Liver (tissue), 9 donors: Measurements from ENCODE around the gene DYRK1A. TPM values are rescaled to one million over a fixed set of nuclear protein-coding genes. Genes with fewer than 3 reads are reported as not detected.

Source experiments
- DNase-seq: peaks from one replicate; pipeline ENCODE4 v3.0.0-alpha.2; 2017; ENCODE audit warnings: low spot score
- H3K27ac ChIP-seq, 2 donors: one replicate each; pipeline ENCODE4 v1.7.0; 2013; ENCODE audit warnings: inconsistent platforms in 2 of 2, low read length in 2 of 2, control low read depth in 1 of 2, low read depth in 1 of 2, mild to moderate bottlenecking in 1 of 2
- H3K27me3 ChIP-seq, 4 donors: one replicate each; pipeline versions ENCODE4 v1.6.1 to v1.7.0; 2013; ENCODE audit warnings: low read length in 3 of 4, inconsistent platforms in 1 of 4, mild to moderate bottlenecking in 1 of 4, moderate library complexity in 1 of 4; ENCODE audit not compliant: control insufficient read depth in 4 of 4, insufficient read depth in 4 of 4
- H3K36me3 ChIP-seq, 4 donors: one replicate each; pipeline versions ENCODE4 v1.6.1 to v1.7.0; 2013; ENCODE audit warnings: low read length in 3 of 4, mild to moderate bottlenecking in 3 of 4, low read depth in 1 of 4, moderate library complexity in 1 of 4; ENCODE audit not compliant: control insufficient read depth in 4 of 4, insufficient read depth in 3 of 4
- H3K4me1 ChIP-seq, 4 donors: one replicate each; pipeline versions ENCODE4 v1.6.1 to v1.7.0; 2013; ENCODE audit warnings: low read length in 3 of 4, mild to moderate bottlenecking in 3 of 4, moderate library complexity in 1 of 4; ENCODE audit not compliant: control insufficient read depth in 4 of 4, insufficient read depth in 4 of 4
- H3K4me3 ChIP-seq, 3 donors: one replicate each; pipeline versions ENCODE4 v1.6.1 to v1.7.0; 2013; ENCODE audit warnings: low read length in 3 of 3, control low read depth in 1 of 3, low read depth in 1 of 3, mild to moderate bottlenecking in 1 of 3
- H3K9ac ChIP-seq, 2 donors: one replicate each; pipeline ENCODE4 v1.7.0; 2013; ENCODE audit warnings: low read length in 2 of 2, mild to moderate bottlenecking in 2 of 2, moderate library complexity in 2 of 2, control low read depth in 1 of 2, low read depth in 1 of 2
- H3K9me3 ChIP-seq, 4 donors: one replicate each; pipeline versions ENCODE4 v1.6.1 to v1.7.0; 2013; ENCODE audit warnings: low read length in 3 of 4; ENCODE audit not compliant: control insufficient read depth in 4 of 4
- EGR1 ChIP-seq, 2 donors: IDR thresholded peaks; 2 replicates each; pipeline ENCODE4 v1.6.1; 2016 to 2018; ENCODE audit warnings: antibody characterized with exemption in 2 of 2, low read depth in 2 of 2
- FOXA1 ChIP-seq: IDR thresholded peaks from 2 replicates; pipeline ENCODE4 v1.6.1; 2016; ENCODE audit warnings: antibody characterized with exemption
- FOXA2 ChIP-seq: IDR thresholded peaks from 2 replicates; pipeline ENCODE4 v1.6.1; 2016; ENCODE audit warnings: antibody characterized with exemption
- GABPA ChIP-seq, 2 donors: IDR thresholded peaks in 1 of 2; conservative IDR thresholded peaks in 1 of 2; 2 replicates each; pipeline ENCODE4 v1.6.1; 2016; ENCODE audit warnings: antibody characterized with exemption in 2 of 2, mild to moderate bottlenecking in 1 of 2, moderate library complexity in 1 of 2
- HNF4A ChIP-seq, 2 donors: conservative IDR thresholded peaks; 2 replicates each; pipeline ENCODE4 v1.6.1; 2016; ENCODE audit warnings: antibody characterized with exemption in 2 of 2, mild to moderate bottlenecking in 2 of 2
- HNF4G ChIP-seq: IDR thresholded peaks from 2 replicates; pipeline ENCODE4 v1.6.1; 2016; ENCODE audit warnings: antibody characterized with exemption
- JUND ChIP-seq, 2 donors: IDR thresholded peaks; 2 replicates each; pipeline ENCODE4 v1.6.1; 2016; ENCODE audit warnings: antibody characterized with exemption in 2 of 2
- NR2F2 ChIP-seq: IDR thresholded peaks from 2 replicates; pipeline ENCODE4 v1.6.1; 2016; ENCODE audit warnings: antibody characterized with exemption
- RAD21 ChIP-seq, 2 donors: IDR thresholded peaks; 2 replicates each; pipeline ENCODE4 v1.6.1; 2016; ENCODE audit warnings: antibody characterized with exemption in 2 of 2, mild to moderate bottlenecking in 2 of 2
- RXRA ChIP-seq, 2 donors: IDR thresholded peaks; 2 replicates each; pipeline ENCODE4 v1.6.1; 2017 to 2018; ENCODE audit warnings: antibody characterized with exemption in 2 of 2, mild to moderate bottlenecking in 1 of 2
- SP1 ChIP-seq: IDR thresholded peaks from 2 replicates; pipeline ENCODE4 v1.6.1; 2018; ENCODE audit warnings: antibody characterized with exemption, mild to moderate bottlenecking
- TAF1 ChIP-seq: conservative IDR thresholded peaks from 2 replicates; pipeline ENCODE4 v1.6.1; 2016; ENCODE audit warnings: antibody characterized with exemption, mild to moderate bottlenecking
- YY1 ChIP-seq: IDR thresholded peaks from 2 replicates; pipeline ENCODE4 v1.6.1; 2016; ENCODE audit warnings: antibody characterized with exemption, mild to moderate bottlenecking
- WGBS: extraction: QIAGEN DNeasy Blood & Tissue Kit; methylation state at CpG from one replicate; pipeline ENCODE4 v1.1.7; 2013; 5-methylcytosine and 5-hydroxymethylcytosine counted together
- polyA plus RNA-seq, 2 donors: library from polyadenylated mRNA; stranded (reverse) in 1 of 2; unstranded in 1 of 2; fragments of 200-250 nt in 1 of 2; fragments of >200 nt in 1 of 2; fragmentation: Nextera tagmentation in 1 of 2; extraction: Ambion mirVana in 1 of 2; gene quantifications; one replicate each; pipeline versions ENCODE4 v1.2.1 to v1.2.3, GENCODE V29; 2013 to 2015
- total RNA-seq, 2 donors: library from RNA; depleted of rRNA; stranded (reverse); fragments of >200 nt; gene quantifications; one replicate each; pipeline ENCODE4 v1.2.3, GENCODE V29; 2014
- TF ChIP-seq, protein P1 (sequence below): IDR thresholded peaks from 2 replicates; pipeline ENCODE4 v1.6.1; 2016; ENCODE audit warnings: antibody characterized with exemption
- TF ChIP-seq, protein P2 (sequence below): fragments of 150-350 bp; IDR thresholded peaks from 2 replicates; pipeline ENCODE4 v1.5.1; 2017; ENCODE audit warnings: improper control_type of control experiment, low read depth, low read length; ENCODE audit not compliant: missing input control
- TF ChIP-seq, protein P3 (sequence below): IDR thresholded peaks from 2 replicates; pipeline ENCODE4 v1.6.1; 2016; ENCODE audit warnings: antibody characterized with exemption
- TF ChIP-seq, protein P4 (sequence below): IDR thresholded peaks from 2 replicates; pipeline ENCODE4 v1.6.1; 2016; ENCODE audit warnings: antibody characterized with exemption, mild to moderate bottlenecking
- TF ChIP-seq, protein P5 (sequence below): IDR thresholded peaks from 2 replicates; pipeline ENCODE4 v1.6.1; 2016; ENCODE audit warnings: antibody characterized with exemption
- donor health status: healthy.
- donor health status: healthy.
- donor health status: healthy.
- donor health status: healthy.
- donor health status: healthy.

The DYRK1A gene
- total and polyA plus RNA-seq, 4 donors = 5.1 to 58.3 (median 22.9) TPM

DNA sequence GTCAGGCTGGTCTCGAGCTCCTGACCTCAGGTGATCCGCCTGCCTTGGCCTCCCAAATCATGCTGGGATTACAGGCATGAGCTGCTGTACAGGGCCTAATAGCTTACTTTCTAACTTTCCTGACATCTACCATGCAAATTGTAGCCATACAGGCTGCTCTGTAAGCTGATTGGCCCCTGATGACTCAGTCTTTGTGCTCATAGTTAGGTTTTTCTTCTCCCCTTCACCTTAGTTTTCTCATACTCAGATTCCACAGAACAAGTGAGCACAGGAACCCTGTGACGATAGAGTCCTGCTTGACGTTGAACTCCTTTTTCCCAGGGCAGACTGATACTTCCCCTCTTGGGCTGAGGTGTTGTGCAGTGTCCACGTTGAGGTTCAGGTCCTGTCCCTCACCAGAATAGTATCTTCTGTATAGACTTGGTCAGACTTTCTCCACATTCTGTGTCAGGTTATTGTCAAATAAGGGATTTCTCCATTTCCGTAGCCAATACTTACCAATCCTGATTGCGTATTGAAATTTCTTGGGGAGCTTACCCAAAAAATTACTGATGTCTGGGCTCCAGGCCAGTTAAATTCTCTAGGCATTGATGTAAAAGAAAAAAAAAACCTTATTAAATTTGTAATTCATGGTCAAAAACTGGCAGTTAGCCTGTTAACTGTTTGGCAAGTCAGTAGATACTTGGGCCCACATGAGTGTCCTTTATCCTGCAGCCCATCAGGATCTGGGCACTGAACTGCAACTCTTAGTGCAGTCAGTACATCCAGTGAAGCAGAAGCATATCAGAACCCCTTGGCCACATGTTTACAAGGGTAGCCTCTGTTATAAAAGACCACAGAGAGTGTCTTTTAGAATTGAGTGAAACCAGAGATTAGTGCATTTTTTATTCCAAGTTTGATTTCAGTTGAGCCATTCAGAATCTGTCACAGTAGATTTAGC lies 118.2 kb downstream of the DYRK1A start (continued):
- TF ChIP-seq, protein P1, sequence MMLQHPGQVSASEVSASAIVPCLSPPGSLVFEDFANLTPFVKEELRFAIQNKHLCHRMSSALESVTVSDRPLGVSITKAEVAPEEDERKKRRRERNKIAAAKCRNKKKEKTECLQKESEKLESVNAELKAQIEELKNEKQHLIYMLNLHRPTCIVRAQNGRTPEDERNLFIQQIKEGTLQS = no peak
- TF ChIP-seq, protein P2, sequence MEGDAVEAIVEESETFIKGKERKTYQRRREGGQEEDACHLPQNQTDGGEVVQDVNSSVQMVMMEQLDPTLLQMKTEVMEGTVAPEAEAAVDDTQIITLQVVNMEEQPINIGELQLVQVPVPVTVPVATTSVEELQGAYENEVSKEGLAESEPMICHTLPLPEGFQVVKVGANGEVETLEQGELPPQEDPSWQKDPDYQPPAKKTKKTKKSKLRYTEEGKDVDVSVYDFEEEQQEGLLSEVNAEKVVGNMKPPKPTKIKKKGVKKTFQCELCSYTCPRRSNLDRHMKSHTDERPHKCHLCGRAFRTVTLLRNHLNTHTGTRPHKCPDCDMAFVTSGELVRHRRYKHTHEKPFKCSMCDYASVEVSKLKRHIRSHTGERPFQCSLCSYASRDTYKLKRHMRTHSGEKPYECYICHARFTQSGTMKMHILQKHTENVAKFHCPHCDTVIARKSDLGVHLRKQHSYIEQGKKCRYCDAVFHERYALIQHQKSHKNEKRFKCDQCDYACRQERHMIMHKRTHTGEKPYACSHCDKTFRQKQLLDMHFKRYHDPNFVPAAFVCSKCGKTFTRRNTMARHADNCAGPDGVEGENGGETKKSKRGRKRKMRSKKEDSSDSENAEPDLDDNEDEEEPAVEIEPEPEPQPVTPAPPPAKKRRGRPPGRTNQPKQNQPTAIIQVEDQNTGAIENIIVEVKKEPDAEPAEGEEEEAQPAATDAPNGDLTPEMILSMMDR = no peak

DNA sequence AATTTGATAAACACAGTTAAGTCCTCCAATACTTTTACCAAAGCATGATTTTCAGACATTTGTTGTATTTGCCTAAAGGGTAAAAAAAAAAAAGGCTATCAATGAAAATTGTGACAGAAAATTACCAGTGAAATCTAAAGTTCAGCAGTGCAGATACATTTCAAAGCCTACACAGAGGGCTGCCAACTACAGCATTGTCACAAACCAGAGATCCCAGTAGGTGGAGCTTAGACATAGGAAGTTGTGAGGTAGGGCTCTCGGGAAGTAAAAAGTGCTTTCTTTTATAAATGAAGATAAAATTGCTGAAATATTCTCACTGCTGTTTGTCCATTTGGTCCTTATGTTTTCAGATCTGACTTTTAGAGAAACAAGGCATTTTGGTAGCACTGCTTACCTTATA lies 123.0 kb downstream of the DYRK1A start:
- Histone ChIP-seq H3K4me3 (no peak overlapping the region), H3K27ac (no peak overlapping the region), H3K9ac (no peak overlapping the region), H3K36me3 (peaks cover 2 to 27% (median 14%) of the 10 kb centered on the region in 4 donors), H3K9me3 (no peaks in the 10 kb centered on the region), H3K27me3 (no peaks in the 10 kb centered on the region), H3K4me1 (peaks cover 0 to 2% (median 0%) of the 10 kb centered on the region in 4 donors)
- no peak for DNase-seq
- no peak for TF ChIP-seq RXRA (IDR thresholded peaks at IDR 0.05)
- TF ChIP-seq JUND (IDR thresholded peaks at IDR 0.05) = no peak
- no peak for TF ChIP-seq HNF4A (conservative IDR thresholded peaks at IDR 0.05)
- no peak for TF ChIP-seq EGR1 (IDR thresholded peaks at IDR 0.05; ENCODE audit: low read depth in 2 of 2)
- peak in 1 of 2 donors; percentile 28 for TF ChIP-seq RAD21 (IDR thresholded peaks at IDR 0.05)
- 76% methylated on average over 1 of the region's 1 CpG for WGBS

DNA sequence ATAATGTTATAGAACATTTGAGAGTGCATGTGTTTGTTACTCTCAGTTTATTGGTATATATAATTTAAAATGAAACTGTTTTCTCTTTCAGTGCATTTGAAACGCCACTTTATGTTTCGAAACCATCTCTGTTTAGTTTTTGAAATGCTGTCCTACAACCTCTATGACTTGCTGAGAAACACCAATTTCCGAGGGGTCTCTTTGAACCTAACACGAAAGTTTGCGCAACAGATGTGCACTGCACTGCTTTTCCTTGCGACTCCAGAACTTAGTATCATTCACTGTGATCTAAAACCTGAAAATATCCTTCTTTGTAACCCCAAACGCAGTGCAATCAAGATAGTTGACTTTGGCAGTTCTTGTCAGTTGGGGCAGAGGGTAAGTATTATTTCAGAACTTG lies 123.5 kb downstream of the DYRK1A start:
- peaks cover 0 to 2% (median 0%) of the 10 kb centered on the region in 4 donors for H3K4me1 ChIP-seq
- TF ChIP-seq HNF4G (no peak), SP1 (no peak), FOXA2 (no peak), NR2F2 (no peak), YY1 (no peak), HNF4A (conservative IDR thresholded peaks at IDR 0.05) (no peak), RXRA (IDR thresholded peaks at IDR 0.05) (no peak), GABPA (IDR thresholded peaks at IDR 0.05 in 1 of 2, conservative IDR thresholded peaks at IDR 0.05 in 1 of 2) (no peak), TAF1 (no peak), FOXA1 (no peak), EGR1 (IDR thresholded peaks at IDR 0.05; ENCODE audit: low read depth in 2 of 2) (no peak)
- TF ChIP-seq, protein P1 = no peak
- TF ChIP-seq, protein P3, sequence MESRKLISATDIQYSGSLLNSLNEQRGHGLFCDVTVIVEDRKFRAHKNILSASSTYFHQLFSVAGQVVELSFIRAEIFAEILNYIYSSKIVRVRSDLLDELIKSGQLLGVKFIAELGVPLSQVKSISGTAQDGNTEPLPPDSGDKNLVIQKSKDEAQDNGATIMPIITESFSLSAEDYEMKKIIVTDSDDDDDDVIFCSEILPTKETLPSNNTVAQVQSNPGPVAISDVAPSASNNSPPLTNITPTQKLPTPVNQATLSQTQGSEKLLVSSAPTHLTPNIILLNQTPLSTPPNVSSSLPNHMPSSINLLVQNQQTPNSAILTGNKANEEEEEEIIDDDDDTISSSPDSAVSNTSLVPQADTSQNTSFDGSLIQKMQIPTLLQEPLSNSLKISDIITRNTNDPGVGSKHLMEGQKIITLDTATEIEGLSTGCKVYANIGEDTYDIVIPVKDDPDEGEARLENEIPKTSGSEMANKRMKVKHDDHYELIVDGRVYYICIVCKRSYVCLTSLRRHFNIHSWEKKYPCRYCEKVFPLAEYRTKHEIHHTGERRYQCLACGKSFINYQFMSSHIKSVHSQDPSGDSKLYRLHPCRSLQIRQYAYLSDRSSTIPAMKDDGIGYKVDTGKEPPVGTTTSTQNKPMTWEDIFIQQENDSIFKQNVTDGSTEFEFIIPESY = no peak
- TF ChIP-seq, protein P2 = no peak
- TF ChIP-seq, protein P4, sequence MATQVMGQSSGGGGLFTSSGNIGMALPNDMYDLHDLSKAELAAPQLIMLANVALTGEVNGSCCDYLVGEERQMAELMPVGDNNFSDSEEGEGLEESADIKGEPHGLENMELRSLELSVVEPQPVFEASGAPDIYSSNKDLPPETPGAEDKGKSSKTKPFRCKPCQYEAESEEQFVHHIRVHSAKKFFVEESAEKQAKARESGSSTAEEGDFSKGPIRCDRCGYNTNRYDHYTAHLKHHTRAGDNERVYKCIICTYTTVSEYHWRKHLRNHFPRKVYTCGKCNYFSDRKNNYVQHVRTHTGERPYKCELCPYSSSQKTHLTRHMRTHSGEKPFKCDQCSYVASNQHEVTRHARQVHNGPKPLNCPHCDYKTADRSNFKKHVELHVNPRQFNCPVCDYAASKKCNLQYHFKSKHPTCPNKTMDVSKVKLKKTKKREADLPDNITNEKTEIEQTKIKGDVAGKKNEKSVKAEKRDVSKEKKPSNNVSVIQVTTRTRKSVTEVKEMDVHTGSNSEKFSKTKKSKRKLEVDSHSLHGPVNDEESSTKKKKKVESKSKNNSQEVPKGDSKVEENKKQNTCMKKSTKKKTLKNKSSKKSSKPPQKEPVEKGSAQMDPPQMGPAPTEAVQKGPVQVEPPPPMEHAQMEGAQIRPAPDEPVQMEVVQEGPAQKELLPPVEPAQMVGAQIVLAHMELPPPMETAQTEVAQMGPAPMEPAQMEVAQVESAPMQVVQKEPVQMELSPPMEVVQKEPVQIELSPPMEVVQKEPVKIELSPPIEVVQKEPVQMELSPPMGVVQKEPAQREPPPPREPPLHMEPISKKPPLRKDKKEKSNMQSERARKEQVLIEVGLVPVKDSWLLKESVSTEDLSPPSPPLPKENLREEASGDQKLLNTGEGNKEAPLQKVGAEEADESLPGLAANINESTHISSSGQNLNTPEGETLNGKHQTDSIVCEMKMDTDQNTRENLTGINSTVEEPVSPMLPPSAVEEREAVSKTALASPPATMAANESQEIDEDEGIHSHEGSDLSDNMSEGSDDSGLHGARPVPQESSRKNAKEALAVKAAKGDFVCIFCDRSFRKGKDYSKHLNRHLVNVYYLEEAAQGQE = no peak
- TF ChIP-seq, protein P5, sequence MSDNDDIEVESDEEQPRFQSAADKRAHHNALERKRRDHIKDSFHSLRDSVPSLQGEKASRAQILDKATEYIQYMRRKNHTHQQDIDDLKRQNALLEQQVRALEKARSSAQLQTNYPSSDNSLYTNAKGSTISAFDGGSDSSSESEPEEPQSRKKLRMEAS = no peak
- DNase-seq = no peak
- WGBS = 86% methylated on average over 7 of the region's 7 CpGs
- no peaks in the 10 kb centered on the region for H3K9me3 ChIP-seq
- no peak overlapping the region for H3K27ac ChIP-seq
- no peak overlapping the region for H3K4me3 ChIP-seq
- no peaks in the 10 kb centered on the region for H3K27me3 ChIP-seq
- no peak overlapping the region for H3K9ac ChIP-seq
- peaks cover 2 to 27% (median 15%) of the 10 kb centered on the region in 4 donors for H3K36me3 ChIP-seq
